ENCODE data around the gene FMNL2.

FMNL2 gene

GRCh38 chr2:152406119-152406835 lies 71.3 kb downstream of the FMNL2 start:
- no peaks in the 10 kb centered on the region for H3K9me3 ChIP-seq (ENCODE audit: low read depth, low read length)
- no peaks in the 10 kb centered on the region for H3K36me3 ChIP-seq (ENCODE audit: insufficient read depth, low read length)
- DNase-seq (ENCODE audit: low read depth, low spot score): no peak
- no peak overlapping the region for H3K27ac ChIP-seq
- H3K9ac ChIP-seq (ENCODE audit: insufficient read length): no peak overlapping the region
- no peak for TF ChIP-seq FOXP2 (optimal IDR thresholded peaks at IDR 0.05; ENCODE audit: control extremely low read depth, extremely low read length, insufficient read depth)
- no peak for TF ChIP-seq EZH2 (IDR thresholded peaks at IDR 0.05)
- no peak for TF ChIP-seq POLR2AphosphoS5 (IDR thresholded peaks at IDR 0.05; ENCODE audit: borderline replicate concordance, low read depth, low read length)
- H3K4me3 ChIP-seq: peak overlapping the region; percentile 72; the same call in 1 of the 2 replicates

- H3K9me3 ChIP-seq (ENCODE audit: low read depth, low read length): no peaks in the 10 kb centered on the region
- H3K4me3 ChIP-seq: peak overlapping the region; percentile 72
- no peak overlapping the region for H3K9ac ChIP-seq (ENCODE audit: insufficient read length)
- peak overlapping the region; percentile 61; the same call in 1 of the 2 replicates for H3K27ac ChIP-seq
- no peaks in the 10 kb centered on the region for H3K36me3 ChIP-seq (ENCODE audit: insufficient read depth, low read length)
- no peak for DNase-seq (ENCODE audit: low read depth, low spot score)
- TF ChIP-seq POLR2AphosphoS5 (IDR thresholded peaks at IDR 0.05; ENCODE audit: borderline replicate concordance, low read depth, low read length) (no peak), EZH2 (IDR thresholded peaks at IDR 0.05) (no peak), FOXP2 (optimal IDR thresholded peaks at IDR 0.05; ENCODE audit: control extremely low read depth, extremely low read length, insufficient read depth) (no peak)
These were observed 71.8 kb downstream of the FMNL2 start for GRCh38 chr2:152406836-152407161.

GRCh38 chr2:152407204-152407721 lies 72.3 kb downstream of the FMNL2 start:
- Histone ChIP-seq H3K27ac (peak overlapping the region; percentile 61), H3K9ac (ENCODE audit: insufficient read length) (peak overlapping the region; percentile 67), H3K4me3 (peak overlapping the region; percentile 72), H3K9me3 (ENCODE audit: low read depth, low read length) (no peaks in the 10 kb centered on the region), H3K36me3 (ENCODE audit: insufficient read depth, low read length) (no peaks in the 10 kb centered on the region)
- DNase-seq (ENCODE audit: low read depth, low spot score): no peak
- TF ChIP-seq EZH2 (IDR thresholded peaks at IDR 0.05) (no peak), FOXP2 (optimal IDR thresholded peaks at IDR 0.05; ENCODE audit: control extremely low read depth, extremely low read length, insufficient read depth) (no peak), POLR2AphosphoS5 (IDR thresholded peaks at IDR 0.05; ENCODE audit: borderline replicate concordance, low read depth, low read length) (no peak)

- TF ChIP-seq EZH2 (IDR thresholded peaks at IDR 0.05) (no peak), FOXP2 (optimal IDR thresholded peaks at IDR 0.05; ENCODE audit: control extremely low read depth, extremely low read length, insufficient read depth) (no peak), POLR2AphosphoS5 (IDR thresholded peaks at IDR 0.05; ENCODE audit: borderline replicate concordance, low read depth, low read length) (no peak)
- H3K9me3 ChIP-seq (ENCODE audit: low read depth, low read length): no peaks in the 10 kb centered on the region
- H3K4me3 ChIP-seq: peak overlapping the region; percentile 72
- DNase-seq (ENCODE audit: low read depth, low spot score): no peak
- peak overlapping the region; percentile 67 for H3K9ac ChIP-seq (ENCODE audit: insufficient read length)
- H3K27ac ChIP-seq: peak overlapping the region; percentile 61
- no peaks in the 10 kb centered on the region for H3K36me3 ChIP-seq (ENCODE audit: insufficient read depth, low read length)
These were observed 72.8 kb downstream of the FMNL2 start for GRCh38 chr2:152407806-152408205.

- H3K27ac ChIP-seq: peak overlapping the region; percentile 61
- H3K4me3 ChIP-seq: 0 out of 2 replicates have a peak overlapping the region, but pooled peaks have one; percentile 10
- H3K9ac ChIP-seq (ENCODE audit: insufficient read length): peak overlapping the region; percentile 67
These were observed 73.3 kb downstream of the FMNL2 start for GRCh38 chr2:152408254-152408653.

GRCh38 chr2:152409386-152410164 lies 74.6 kb downstream of the FMNL2 start:
- Histone ChIP-seq H3K9me3 (ENCODE audit: low read depth, low read length) (no peaks in the 10 kb centered on the region), H3K4me3 (no peak overlapping the region), H3K9ac (ENCODE audit: insufficient read length) (no peak overlapping the region), H3K27ac (no peak overlapping the region), H3K36me3 (ENCODE audit: insufficient read depth, low read length) (no peaks in the 10 kb centered on the region)
- no peak for TF ChIP-seq EZH2 (IDR thresholded peaks at IDR 0.05)
- TF ChIP-seq POLR2AphosphoS5 (IDR thresholded peaks at IDR 0.05; ENCODE audit: borderline replicate concordance, low read depth, low read length): no peak
- TF ChIP-seq FOXP2 (optimal IDR thresholded peaks at IDR 0.05; ENCODE audit: control extremely low read depth, extremely low read length, insufficient read depth): no peak
- DNase-seq (ENCODE audit: low read depth, low spot score): no peak

More at GRCh38 chr2:152408254-152408653, 73.3 kb downstream of the FMNL2 start:
- DNase-seq (ENCODE audit: low read depth, low spot score): no peak
- H3K36me3 ChIP-seq (ENCODE audit: insufficient read depth, low read length): no peaks in the 10 kb centered on the region
- H3K9me3 ChIP-seq (ENCODE audit: low read depth, low read length): no peaks in the 10 kb centered on the region
- TF ChIP-seq FOXP2 (optimal IDR thresholded peaks at IDR 0.05; ENCODE audit: control extremely low read depth, extremely low read length, insufficient read depth) (no peak), POLR2AphosphoS5 (IDR thresholded peaks at IDR 0.05; ENCODE audit: borderline replicate concordance, low read depth, low read length) (no peak), EZH2 (IDR thresholded peaks at IDR 0.05) (no peak)

- DNase-seq (ENCODE audit: low read depth, low spot score): no peak
- H3K9me3 ChIP-seq (ENCODE audit: low read depth, low read length): no peaks in the 10 kb centered on the region
- H3K9ac ChIP-seq (ENCODE audit: insufficient read length): no peak overlapping the region
- H3K36me3 ChIP-seq (ENCODE audit: insufficient read depth, low read length): no peaks in the 10 kb centered on the region
- H3K4me3 ChIP-seq: no peak overlapping the region
- TF ChIP-seq FOXP2 (optimal IDR thresholded peaks at IDR 0.05; ENCODE audit: control extremely low read depth, extremely low read length, insufficient read depth): no peak
- no peak for TF ChIP-seq EZH2 (IDR thresholded peaks at IDR 0.05)
- no peak for TF ChIP-seq POLR2AphosphoS5 (IDR thresholded peaks at IDR 0.05; ENCODE audit: borderline replicate concordance, low read depth, low read length)
- H3K27ac ChIP-seq: 0 out of 2 replicates have a peak overlapping the region, but pooled peaks have one; percentile 67
These were observed 75.2 kb downstream of the FMNL2 start for GRCh38 chr2:152410165-152410597.

- peak overlapping the region; percentile 21; the same call in 1 of the 2 replicates for H3K4me3 ChIP-seq
- no peaks in the 10 kb centered on the region for H3K9me3 ChIP-seq (ENCODE audit: low read depth, low read length)
- H3K27ac ChIP-seq: peak overlapping the region; percentile 67
- no peak for TF ChIP-seq POLR2AphosphoS5 (IDR thresholded peaks at IDR 0.05; ENCODE audit: borderline replicate concordance, low read depth, low read length)
- no peak for TF ChIP-seq FOXP2 (optimal IDR thresholded peaks at IDR 0.05; ENCODE audit: control extremely low read depth, extremely low read length, insufficient read depth)
- TF ChIP-seq EZH2 (IDR thresholded peaks at IDR 0.05): no peak
- no peak overlapping the region for H3K9ac ChIP-seq (ENCODE audit: insufficient read length)
- H3K36me3 ChIP-seq (ENCODE audit: insufficient read depth, low read length): no peaks in the 10 kb centered on the region
- DNase-seq (ENCODE audit: low read depth, low spot score): no peak
These were observed 76.2 kb downstream of the FMNL2 start for GRCh38 chr2:152411154-152411553.
